22Rv1 (cell line): ENCODE results near the gene RAB34.
A peak's percentile ranks its signal among the peaks of the same experiment; 100 is the strongest.

Experiments
- H3K27ac ChIP-seq: fragments of 450-650 bp; 2 replicates; pipeline ENCODE4 v1.5.1; 2017
- CTCF ChIP-seq: fragments of 450-650 bp; IDR thresholded peaks from 2 replicates; pipeline ENCODE4 v1.5.1; 2017; ENCODE audit warnings: mild to moderate bottlenecking
- ZFX ChIP-seq: fragments of 450-650 bp; IDR thresholded peaks from 2 replicates; pipeline ENCODE4 v1.6.1; 2017; ENCODE audit warnings: antibody characterized with exemption, borderline replicate concordance

The RAB34 gene

GRCh38 chr17:28728364-28729200 lies 10.9 kb upstream of the RAB34 start, which contains the start of gene NEK8:
Gene NEK8, plus strand, starts transcription at chr17:28728788. Its CDS starts 26 bp downstream, at chr17:28728814.
- peak within 1 kb of the TSS; percentile 99 for H3K27ac ChIP-seq
- TF ChIP-seq ZFX (no peak), CTCF (no peak)

- peak overlapping the region; percentile 99 for H3K27ac ChIP-seq
- TF ChIP-seq ZFX: no peak
- peak; percentile 98 for TF ChIP-seq CTCF
Measured at GRCh38 chr17:28726627-28727491, 9.2 kb upstream of the RAB34 start.

- H3K27ac ChIP-seq: peak within 1 kb of the TSS; percentile 99
- TF ChIP-seq ZFX (no peak), CTCF (no peak)
Measured at GRCh38 chr17:28726226-28726626, 8.6 kb upstream of the RAB34 start, which contains the start of gene TLCD1. Gene TLCD1, minus strand, starts transcription at chr17:28726233. Its CDS starts 136 bp downstream, at chr17:28726097.

DNA sequence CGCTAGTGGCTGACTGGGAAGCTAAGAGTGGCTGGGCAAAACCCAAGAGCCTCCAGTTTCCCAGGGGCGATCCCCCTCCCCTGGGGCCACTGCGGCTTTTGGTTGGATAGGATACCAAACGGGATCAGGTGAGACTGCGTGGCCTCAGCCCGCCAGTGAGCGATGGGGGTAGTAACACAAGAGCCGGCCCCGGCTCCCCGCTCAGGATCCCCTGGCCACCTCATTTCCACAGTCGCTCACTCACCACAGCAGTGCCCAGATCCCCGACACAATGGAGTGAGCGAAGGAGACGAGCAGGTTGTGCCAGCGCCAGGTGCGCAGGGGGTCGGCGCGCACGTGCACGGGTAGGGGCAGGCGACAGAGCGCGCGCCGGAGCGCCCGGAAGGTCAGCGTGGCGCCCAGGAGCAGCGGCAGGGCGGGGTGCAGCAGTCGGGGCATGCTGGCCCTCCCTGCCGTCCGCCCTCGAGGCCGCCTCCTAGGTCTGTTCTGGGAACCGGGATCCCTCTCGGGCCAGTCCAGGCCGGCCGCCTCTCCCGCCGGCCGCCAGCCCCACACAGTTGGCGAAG lies 8.1 kb upstream of the RAB34 start:
- TF ChIP-seq ZFX (no peak), CTCF (no peak)
- peak overlapping the region; percentile 99 for H3K27ac ChIP-seq

GRCh38 chr17:28725166-28725659 lies 7.5 kb upstream of the RAB34 start:
- peak overlapping the region; percentile 99 for H3K27ac ChIP-seq
- no peak for TF ChIP-seq ZFX
- no peak for TF ChIP-seq CTCF

DNA sequence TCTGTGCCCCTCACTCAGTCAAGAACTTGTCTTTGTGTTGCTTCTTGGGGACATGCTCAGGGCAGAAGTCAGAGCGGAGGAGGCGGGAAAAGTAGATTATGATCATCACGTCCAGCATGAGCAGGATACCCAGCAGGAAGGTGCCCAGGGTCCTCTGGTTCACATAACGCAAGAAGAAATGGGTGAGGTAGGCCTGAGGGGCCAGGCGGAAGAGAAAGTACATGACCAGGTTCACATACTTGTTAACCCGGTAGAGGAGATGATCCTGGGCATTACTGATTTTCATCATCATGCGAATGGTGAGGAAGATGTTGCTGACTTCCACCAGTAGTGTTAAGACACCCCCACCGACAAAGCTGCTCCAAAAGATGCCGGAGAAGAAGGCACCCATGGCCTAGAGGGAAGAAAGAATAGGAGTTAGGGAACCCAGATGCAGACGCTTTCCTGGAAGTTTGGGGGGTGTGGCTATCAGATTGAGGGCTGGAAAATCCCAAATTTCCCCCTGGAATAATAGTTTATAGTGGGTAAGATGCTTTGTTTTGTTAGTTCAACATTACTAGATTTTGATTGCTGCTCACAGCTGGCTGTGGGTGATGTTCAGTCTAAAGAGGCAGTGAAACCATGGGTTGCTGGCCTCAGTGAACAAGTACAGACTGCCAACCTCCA lies 7.0 kb upstream of the RAB34 start:
- H3K27ac ChIP-seq: peak overlapping the region; percentile 99
- TF ChIP-seq CTCF (no peak), ZFX (no peak)

DNA sequence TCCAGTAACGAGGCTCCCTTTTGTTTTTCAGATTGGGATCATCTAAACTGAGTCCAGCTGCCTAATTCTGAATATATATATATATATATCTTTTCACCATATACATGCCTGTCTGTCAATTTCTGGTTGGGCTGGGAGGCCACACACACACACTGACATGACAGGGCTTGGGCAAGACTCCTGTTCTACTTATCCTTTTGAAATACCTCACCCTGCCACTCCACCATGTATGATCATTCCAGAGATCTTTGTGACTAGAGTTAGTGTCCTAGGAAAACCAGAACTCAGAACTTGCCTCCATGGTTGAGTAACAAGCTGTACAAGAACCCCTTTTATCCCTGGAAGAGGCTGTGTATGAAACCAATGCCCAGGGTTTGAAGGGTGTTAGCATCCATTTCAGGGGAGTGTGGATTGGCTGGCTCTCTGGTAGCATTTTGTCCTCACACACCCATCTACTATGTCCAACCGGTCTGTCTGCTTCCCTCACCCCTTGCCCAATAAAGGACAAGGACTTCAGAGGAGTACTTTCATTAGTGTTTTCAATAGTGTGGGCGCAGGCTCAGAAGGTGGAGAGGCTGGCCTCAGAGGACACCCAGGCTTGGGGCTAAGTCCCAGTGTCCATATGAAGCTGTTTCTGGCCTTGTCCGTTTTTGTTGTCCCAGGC lies 6.3 kb upstream of the RAB34 start:
- peak overlapping the region; percentile 99 for H3K27ac ChIP-seq
